Breast epithelium (tissue), 3 donors: ENCODE measurements around the gene TBC1D30.

ENCODE experiments used
- POLR2A ChIP-seq: fragments of 450-650 bp; IDR thresholded peaks from one replicate; pipeline ENCODE4 v1.6.1; 2016; ENCODE audit warnings: antibody characterized with exemption, mild to moderate bottlenecking, moderate library complexity
- POLR2AphosphoS5 ChIP-seq, 3 donors: sonication (generic); formaldehyde crosslinking; IDR thresholded peaks; one replicate each; pipeline ENCODE4 v1.6.1; 2017; ENCODE audit warnings: antibody characterized with exemption in 3 of 3
- TF ChIP-seq, protein P1 (sequence below), 3 donors: fragments of 450-650 bp; IDR thresholded peaks; one replicate each; pipeline ENCODE4 v1.5.1; 2016 to 2017; ENCODE audit warnings: antibody characterized with exemption in 3 of 3, mild to moderate bottlenecking in 3 of 3, moderate library complexity in 3 of 3

DNA sequence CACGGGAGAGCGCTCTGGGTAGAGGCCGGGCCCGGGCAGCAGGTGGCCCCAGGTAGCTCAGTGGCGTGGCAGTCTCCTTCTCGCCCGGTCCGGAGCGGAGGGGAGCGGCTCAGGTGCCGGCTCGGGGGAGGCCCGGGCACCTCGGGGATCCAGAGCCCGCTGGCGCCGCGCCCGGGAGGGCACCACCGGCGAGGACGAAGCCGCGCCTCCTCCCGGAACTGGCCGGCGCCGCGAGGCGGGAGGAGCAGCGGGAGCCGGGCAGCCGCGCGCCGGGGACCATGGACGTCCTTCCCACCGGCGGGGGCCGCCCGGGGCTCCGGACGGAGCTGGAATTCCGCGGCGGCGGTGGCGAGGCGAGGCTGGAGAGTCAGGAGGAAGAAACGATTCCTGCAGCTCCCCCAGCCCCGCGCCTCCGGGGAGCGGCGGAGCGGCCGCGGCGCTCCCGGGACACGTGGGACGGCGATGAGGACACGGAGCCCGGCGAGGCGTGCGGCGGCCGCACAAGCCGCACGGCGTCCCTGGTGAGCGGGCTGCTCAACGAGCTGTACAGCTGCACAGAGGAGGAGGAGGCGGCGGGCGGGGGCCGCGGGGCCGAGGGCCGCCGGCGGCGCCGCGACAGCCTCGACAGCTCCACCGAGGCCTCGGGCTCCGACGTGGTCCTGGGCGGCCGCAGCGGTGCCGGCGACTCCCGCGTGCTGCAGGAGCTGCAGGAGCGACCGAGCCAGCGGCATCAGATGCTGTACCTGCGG is 43.7 kb upstream of the TBC1D30 start:
- TF ChIP-seq POLR2A (no peak), POLR2AphosphoS5 (IDR thresholded peaks at IDR 0.05) (no peak)
- TF ChIP-seq, protein P1, sequence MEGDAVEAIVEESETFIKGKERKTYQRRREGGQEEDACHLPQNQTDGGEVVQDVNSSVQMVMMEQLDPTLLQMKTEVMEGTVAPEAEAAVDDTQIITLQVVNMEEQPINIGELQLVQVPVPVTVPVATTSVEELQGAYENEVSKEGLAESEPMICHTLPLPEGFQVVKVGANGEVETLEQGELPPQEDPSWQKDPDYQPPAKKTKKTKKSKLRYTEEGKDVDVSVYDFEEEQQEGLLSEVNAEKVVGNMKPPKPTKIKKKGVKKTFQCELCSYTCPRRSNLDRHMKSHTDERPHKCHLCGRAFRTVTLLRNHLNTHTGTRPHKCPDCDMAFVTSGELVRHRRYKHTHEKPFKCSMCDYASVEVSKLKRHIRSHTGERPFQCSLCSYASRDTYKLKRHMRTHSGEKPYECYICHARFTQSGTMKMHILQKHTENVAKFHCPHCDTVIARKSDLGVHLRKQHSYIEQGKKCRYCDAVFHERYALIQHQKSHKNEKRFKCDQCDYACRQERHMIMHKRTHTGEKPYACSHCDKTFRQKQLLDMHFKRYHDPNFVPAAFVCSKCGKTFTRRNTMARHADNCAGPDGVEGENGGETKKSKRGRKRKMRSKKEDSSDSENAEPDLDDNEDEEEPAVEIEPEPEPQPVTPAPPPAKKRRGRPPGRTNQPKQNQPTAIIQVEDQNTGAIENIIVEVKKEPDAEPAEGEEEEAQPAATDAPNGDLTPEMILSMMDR (IDR thresholded peaks at IDR 0.05): no peak
